Choroid plexus epithelial cell (primary cell): Measurements from ENCODE around the gene DYNC2LI1.
"Not testable (repeated sequence)": the region's sequence is repeated elsewhere in the genome, so short reads cannot be mapped to it uniquely, and the experiment has no call there.

Experiments used
- DNase-seq: peaks from one replicate; pipeline ENCODE4 v3.0.0-alpha.2; 2010; ENCODE audit warnings: low read depth
- H3K4me3 ChIP-seq: 2 replicates; pipeline ENCODE4 v1.5.1; 2011; ENCODE audit warnings: low read depth, mild to moderate bottlenecking, control low read depth, low read length, moderate library complexity
- TF ChIP-seq, protein P1 (sequence below): conservative IDR thresholded peaks from 2 replicates; pipeline ENCODE4 v1.5.1; 2011; ENCODE audit warnings: low read depth, mild to moderate bottlenecking, control low read depth, inconsistent platforms, low read length, moderate library complexity

The DYNC2LI1 gene

DNA sequence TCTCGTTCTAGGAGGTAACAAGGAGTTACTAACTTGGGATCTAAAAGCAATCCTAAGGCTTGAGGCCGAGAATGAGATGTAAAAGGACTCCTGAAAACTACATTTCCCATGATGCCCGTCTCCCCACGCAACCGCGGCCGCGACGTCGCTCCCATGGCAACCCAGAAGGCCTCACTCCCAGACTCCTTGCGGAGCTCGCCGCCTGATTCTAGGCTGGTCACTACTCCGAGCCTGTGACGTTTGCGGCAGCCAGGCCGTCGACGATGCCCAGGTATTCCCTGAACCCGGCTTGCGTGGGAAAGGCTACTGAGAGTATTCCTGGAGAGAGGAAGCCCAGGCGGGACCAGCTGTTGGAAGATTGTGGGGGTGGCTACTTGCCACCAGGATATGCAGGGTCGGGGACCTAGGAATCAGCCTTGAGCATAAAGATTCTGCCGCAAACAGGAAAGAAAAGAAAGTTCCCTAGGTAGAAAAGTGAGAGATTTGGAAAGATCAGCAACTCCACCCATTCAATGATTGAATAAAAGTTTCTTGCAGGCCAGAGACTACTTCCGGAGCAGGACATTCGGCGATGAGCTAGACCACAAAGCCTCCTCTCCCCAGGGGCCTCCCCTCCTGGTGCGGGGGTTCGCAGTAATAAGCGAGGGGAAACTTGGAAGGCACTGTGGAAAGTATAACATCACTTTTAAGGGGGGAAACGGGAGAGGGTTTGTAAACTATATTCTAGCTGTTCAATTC, at the start of gene DYNC2LI1:
TSS of gene DYNC2LI1 (plus strand) at position 164 of the 738 bp plus-strand sequence. CDS start at position 264, 100 bp downstream.
- TF ChIP-seq, protein P1, sequence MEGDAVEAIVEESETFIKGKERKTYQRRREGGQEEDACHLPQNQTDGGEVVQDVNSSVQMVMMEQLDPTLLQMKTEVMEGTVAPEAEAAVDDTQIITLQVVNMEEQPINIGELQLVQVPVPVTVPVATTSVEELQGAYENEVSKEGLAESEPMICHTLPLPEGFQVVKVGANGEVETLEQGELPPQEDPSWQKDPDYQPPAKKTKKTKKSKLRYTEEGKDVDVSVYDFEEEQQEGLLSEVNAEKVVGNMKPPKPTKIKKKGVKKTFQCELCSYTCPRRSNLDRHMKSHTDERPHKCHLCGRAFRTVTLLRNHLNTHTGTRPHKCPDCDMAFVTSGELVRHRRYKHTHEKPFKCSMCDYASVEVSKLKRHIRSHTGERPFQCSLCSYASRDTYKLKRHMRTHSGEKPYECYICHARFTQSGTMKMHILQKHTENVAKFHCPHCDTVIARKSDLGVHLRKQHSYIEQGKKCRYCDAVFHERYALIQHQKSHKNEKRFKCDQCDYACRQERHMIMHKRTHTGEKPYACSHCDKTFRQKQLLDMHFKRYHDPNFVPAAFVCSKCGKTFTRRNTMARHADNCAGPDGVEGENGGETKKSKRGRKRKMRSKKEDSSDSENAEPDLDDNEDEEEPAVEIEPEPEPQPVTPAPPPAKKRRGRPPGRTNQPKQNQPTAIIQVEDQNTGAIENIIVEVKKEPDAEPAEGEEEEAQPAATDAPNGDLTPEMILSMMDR, result no peak
- peak; percentile 93 for DNase-seq
- H3K4me3 ChIP-seq, result peak within 1 kb of the TSS; percentile 76

- no peak overlapping the region for H3K4me3 ChIP-seq
- TF ChIP-seq, protein P1, result no peak
- DNase-seq, result peak; percentile 39
Measured at GRCh38 chr2:43724728-43725526, 48.9 kb upstream of the DYNC2LI1 start.

DNA sequence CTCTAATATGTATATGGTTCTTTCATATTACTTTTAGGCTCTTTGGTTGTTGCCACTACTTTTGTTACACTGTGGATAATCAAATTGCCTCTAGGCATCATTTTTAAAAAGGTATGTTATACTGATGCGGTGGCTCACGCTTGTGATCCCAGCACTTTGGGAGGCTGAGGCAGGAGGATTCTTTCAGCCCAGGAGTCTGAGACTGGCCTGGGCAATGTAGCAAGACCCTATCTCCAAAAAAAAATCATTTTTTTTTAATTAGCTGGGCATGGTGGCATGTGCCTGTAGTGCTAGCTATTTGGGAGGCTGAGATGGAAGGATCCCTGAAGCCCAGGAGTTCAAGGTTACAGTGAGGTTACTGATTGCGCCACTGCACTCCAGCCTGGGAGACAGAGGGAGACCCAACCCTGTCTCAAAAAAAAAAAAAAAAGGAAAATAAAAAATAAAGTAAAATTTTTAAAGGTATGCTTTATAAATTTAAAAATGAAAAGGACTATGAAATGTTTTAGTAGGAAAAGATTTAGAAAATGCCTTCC, 48.1 kb upstream of the DYNC2LI1 start:
- DNase-seq, result no peak
- TF ChIP-seq, protein P1, result no peak

DNA sequence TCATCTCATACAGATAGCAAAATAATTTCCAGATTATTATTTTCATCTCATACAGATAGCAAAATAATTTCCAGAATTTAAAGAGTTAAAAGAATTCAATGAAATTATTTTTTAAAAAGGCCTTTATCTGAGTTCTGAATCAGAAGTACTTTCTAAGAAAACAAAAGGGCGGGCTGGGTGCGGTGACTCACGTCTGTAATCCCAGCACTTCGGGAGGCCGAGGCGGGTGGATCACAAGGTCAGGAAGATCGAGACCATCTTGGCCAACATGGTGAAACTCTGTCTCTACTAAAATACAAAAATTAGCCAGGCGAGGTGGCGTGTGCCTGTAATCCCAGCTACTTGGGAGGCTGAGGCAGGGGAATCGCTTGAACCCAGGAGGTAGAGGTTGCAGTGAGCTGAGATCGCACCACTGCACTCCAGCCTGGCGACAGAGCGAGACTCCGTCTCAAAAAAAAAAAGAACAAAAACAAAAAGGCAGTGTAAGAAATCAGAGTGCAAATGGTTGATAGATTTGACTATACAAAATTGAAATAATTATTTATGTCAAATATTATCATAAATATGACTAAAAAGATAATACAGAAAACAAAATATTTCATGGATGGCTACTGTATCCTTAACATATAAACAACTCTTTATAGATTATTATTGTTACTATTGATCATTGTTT, 46.7 kb upstream of the DYNC2LI1 start:
- peak; percentile 81 for DNase-seq
- not testable (repeated sequence) for H3K4me3 ChIP-seq

More for the DNA sequence above, 48.1 kb upstream of the DYNC2LI1 start:
- no peak overlapping the region for H3K4me3 ChIP-seq

GRCh38 chr2:43727634-43728014, 46.2 kb upstream of the DYNC2LI1 start:
- H3K4me3 ChIP-seq, result no peak overlapping the region
- no peak for DNase-seq
- TF ChIP-seq, protein P1, result no peak

DNA sequence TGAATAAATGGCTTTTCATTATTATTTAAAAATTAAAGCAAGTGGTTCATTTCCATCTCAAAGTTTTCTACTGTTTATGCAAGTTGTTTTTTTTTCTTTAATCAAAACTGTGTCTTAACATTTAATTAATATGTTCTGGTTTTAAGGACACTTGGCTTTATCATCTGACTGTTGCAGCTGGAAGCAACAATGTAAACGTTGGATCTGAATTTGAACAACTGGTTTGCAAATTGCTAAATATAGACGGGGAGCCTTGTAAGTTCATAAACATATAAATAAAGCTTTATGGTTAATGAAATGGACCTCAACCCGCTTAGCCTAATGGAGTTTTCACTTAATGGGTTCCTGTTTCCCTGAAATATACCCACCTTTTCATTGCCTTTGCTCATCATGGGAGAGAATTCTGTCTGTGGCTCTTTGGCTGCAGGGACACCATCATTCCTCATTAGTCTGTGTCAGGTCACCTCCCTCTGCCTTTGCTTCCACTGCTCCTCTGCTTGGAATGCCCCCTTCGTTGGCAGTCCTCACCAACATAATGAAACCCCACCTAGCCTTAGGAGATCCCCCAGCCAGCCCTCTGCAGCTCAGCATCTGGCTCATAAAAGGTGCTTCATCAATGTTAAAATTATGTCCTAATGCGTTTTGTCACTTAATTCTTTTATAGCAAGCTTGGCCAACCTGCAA, 44.2 kb upstream of the DYNC2LI1 start:
- H3K4me3 ChIP-seq, result no peak overlapping the region
- no peak for DNase-seq
- TF ChIP-seq, protein P1, result no peak

DNA sequence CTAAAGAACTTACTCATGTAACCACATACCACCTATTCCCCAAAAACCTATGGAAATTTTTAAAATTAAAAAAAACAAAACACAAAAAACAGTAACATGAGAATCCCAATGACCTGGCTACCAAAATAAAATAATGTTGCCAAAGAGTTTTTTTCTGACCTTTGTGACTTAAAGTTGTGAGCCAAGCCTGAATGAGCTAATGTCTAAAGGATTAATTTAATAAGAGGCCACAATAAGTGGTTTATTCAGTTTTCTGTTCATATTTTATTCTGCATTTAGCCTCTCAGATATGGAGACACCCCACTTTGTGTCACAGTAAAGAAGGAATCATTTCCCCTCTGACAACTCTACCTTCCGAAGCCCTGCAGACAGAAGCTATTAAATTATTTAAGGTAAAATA, 42.6 kb upstream of the DYNC2LI1 start:
- H3K4me3 ChIP-seq, result no peak overlapping the region
- TF ChIP-seq, protein P1, result no peak
- no peak for DNase-seq
